Sigmoid colon (tissue), 7 donors: ENCODE results near the gene CNN2. TPM values are rescaled to one million over a fixed set of nuclear protein-coding genes. Genes with fewer than 3 reads are reported as not detected.
A peak's percentile ranks its signal among the peaks of the same experiment; 100 is the strongest.

Experiments
- DNase-seq: peaks from one replicate; pipeline ENCODE4 v3.0.0-alpha.2; 2019
- H3K27ac ChIP-seq, 4 donors: fragments of 200-600 bp; sonication (generic); one replicate each; pipeline ENCODE4 v1.5.1; 2016 to 2019; ENCODE audit warnings: mild to moderate bottlenecking in 1 of 4
- H3K27me3 ChIP-seq, 3 donors: fragments of 200-600 bp; sonication (generic); one replicate each; pipeline ENCODE4 v1.5.1; 2019; ENCODE audit warnings: mild to moderate bottlenecking in 1 of 3
- H3K36me3 ChIP-seq, 4 donors: fragments of 200-600 bp; sonication (generic); one replicate each; pipeline ENCODE4 v1.5.1; 2016 to 2019
- H3K4me1 ChIP-seq, 4 donors: fragments of 200-600 bp; sonication (generic); one replicate each; pipeline ENCODE4 v1.5.1; 2017 to 2019
- H3K4me3 ChIP-seq, 4 donors: fragments of 200-600 bp; sonication (generic); one replicate each; pipeline ENCODE4 v1.5.1; 2017 to 2019; ENCODE audit warnings: mild to moderate bottlenecking in 2 of 4, moderate library complexity in 1 of 4
- H3K9me3 ChIP-seq, 4 donors: fragments of 200-600 bp in 3 of 4; sonication (generic) in 3 of 4; one replicate each; pipeline versions ENCODE4 v1.5.1 to v1.6.1; 2013 to 2019
- EP300 ChIP-seq, 4 donors: sonication (generic); formaldehyde crosslinking; IDR thresholded peaks; one replicate each; pipeline ENCODE4 v1.6.1; 2017; ENCODE audit warnings: antibody characterized with exemption in 4 of 4
- POLR2A ChIP-seq, 2 donors: fragments of 450-650 bp; IDR thresholded peaks; one replicate each; pipeline ENCODE4 v1.6.1; 2016; ENCODE audit warnings: antibody characterized with exemption in 2 of 2, mild to moderate bottlenecking in 2 of 2, moderate library complexity in 2 of 2
- POLR2AphosphoS5 ChIP-seq, 4 donors: sonication (generic); formaldehyde crosslinking; IDR thresholded peaks; one replicate each; pipeline ENCODE4 v1.6.1; 2017; ENCODE audit warnings: antibody characterized with exemption in 4 of 4
- WGBS, 2 donors: extraction: QIAGEN DNeasy Blood & Tissue Kit; methylation state at CpG; one replicate each; pipeline ENCODE4 v1.1.7; 2013; 5-methylcytosine and 5-hydroxymethylcytosine counted together
- intact Hi-C: fragments of 100-400 bp; cut with DNase I; formaldehyde crosslinking; loops from one replicate; pipeline ENCODE4 v1.15.1; 2023
- polyA plus RNA-seq, 3 donors: library from polyadenylated mRNA; stranded (reverse); fragments of 200-250 nt; gene quantifications; one replicate each; pipeline ENCODE4 v1.2.3, GENCODE V29; 2013
- total RNA-seq, 4 donors: library from RNA; depleted of rRNA; stranded (reverse); fragments of >200 nt; gene quantifications; one replicate each; pipeline ENCODE4 v1.1.0, GENCODE V29; 2016
- TF ChIP-seq, protein P1 (sequence below), 4 experiments: fragments of 450-650 bp in 3 of 4; fragments of 200-600 bp in 1 of 4; IDR thresholded peaks; one replicate each; pipeline ENCODE4 v1.5.1; 2016 to 2019; ENCODE audit warnings: antibody characterized with exemption in 4 of 4, mild to moderate bottlenecking in 3 of 4, moderate library complexity in 2 of 4
- donor health status: healthy with polysubstance abuse.
- donor health status: Bipolar disorder and iron deficiency.
- donor health status: healthy.

CNN2 gene
- total and polyA plus RNA-seq, 7 donors, result 25.5 to 115 (median 48.0) TPM

- 83 to 91% methylated on average over 17 of the region's 17 CpGs for WGBS, 2 donors
- peaks cover 3 to 22% (median 11%) of the 10 kb centered on the region in 4 donors for H3K9me3 ChIP-seq
- H3K27ac ChIP-seq, result no peak overlapping the region
- no peak overlapping the region for H3K4me3 ChIP-seq
- peaks cover 0 to 34% (median 25%) of the 10 kb centered on the region in 4 donors for H3K4me1 ChIP-seq
- no peaks in the 10 kb centered on the region for H3K36me3 ChIP-seq
- peaks cover 23 to 41% (median 24%) of the 10 kb centered on the region in 3 donors for H3K27me3 ChIP-seq
- intact Hi-C loops, result no loop called here
- TF ChIP-seq EP300 (IDR thresholded peaks at IDR 0.05) (no peak), POLR2A (IDR thresholded peaks at IDR 0.05) (no peak), POLR2AphosphoS5 (IDR thresholded peaks at IDR 0.05) (no peak)
- TF ChIP-seq, protein P1, sequence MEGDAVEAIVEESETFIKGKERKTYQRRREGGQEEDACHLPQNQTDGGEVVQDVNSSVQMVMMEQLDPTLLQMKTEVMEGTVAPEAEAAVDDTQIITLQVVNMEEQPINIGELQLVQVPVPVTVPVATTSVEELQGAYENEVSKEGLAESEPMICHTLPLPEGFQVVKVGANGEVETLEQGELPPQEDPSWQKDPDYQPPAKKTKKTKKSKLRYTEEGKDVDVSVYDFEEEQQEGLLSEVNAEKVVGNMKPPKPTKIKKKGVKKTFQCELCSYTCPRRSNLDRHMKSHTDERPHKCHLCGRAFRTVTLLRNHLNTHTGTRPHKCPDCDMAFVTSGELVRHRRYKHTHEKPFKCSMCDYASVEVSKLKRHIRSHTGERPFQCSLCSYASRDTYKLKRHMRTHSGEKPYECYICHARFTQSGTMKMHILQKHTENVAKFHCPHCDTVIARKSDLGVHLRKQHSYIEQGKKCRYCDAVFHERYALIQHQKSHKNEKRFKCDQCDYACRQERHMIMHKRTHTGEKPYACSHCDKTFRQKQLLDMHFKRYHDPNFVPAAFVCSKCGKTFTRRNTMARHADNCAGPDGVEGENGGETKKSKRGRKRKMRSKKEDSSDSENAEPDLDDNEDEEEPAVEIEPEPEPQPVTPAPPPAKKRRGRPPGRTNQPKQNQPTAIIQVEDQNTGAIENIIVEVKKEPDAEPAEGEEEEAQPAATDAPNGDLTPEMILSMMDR (IDR thresholded peaks at IDR 0.05), result no peak
- DNase-seq, result no peak
These were observed 36.1 kb downstream of the CNN2 start for GRCh38 chr19:1062387-1063029.

GRCh38 chr19:1063030-1063908 lies 36.9 kb downstream of the CNN2 start:
- Histone ChIP-seq H3K36me3 (no peaks in the 10 kb centered on the region), H3K4me1 (peaks cover 0 to 36% (median 26%) of the 10 kb centered on the region in 4 donors), H3K27ac (no peak overlapping the region), H3K27me3 (peaks cover 27 to 49% (median 32%) of the 10 kb centered on the region in 3 donors), H3K4me3 (no peak overlapping the region), H3K9me3 (peaks cover 0 to 15% (median 4%) of the 10 kb centered on the region in 4 donors)
- 84 to 87% methylated on average over 37 of the region's 37 CpGs for WGBS, 2 donors
- no peak for DNase-seq
- intact Hi-C loops, result no loop called here
- TF ChIP-seq POLR2A (IDR thresholded peaks at IDR 0.05), result no peak
- no peak for TF ChIP-seq EP300 (IDR thresholded peaks at IDR 0.05)

DNA sequence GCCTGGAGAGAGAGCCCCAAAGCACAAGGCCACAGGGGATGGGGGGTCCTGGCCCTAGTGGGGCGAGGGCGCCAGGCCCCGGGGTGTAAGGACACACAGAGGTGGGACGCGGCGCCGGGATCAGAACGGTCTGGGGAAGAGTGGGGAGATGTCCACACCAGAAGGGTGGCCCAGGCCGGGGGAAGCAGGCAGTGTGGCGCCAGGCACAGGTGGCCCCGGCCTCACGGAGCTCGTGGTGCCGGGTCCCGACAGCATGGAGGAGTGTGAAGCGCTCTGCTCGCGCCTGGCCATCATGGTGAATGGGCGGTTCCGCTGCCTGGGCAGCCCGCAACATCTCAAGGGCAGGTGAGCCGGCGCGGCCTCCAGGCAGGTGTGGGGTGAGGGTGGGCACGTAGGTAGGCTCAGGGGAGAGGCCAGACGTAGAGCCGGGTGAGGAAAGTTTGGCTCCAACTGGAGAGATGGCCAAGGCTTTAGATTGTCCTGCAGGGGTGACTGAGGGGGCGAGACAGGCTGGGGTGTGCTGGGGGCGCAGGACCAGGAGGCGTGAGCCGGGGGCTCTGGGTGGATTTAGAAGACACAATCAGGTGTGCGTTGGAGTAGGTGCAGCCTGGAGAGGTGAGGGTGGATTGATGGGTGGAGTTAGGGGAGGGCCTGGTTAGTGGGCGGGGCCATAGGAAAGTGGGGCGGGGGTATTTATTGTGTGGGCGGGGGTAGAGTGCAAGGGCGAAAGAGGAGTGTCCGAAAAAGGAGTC lies 37.7 kb downstream of the CNN2 start:
- peaks cover 30 to 57% (median 40%) of the 10 kb centered on the region in 3 donors for H3K27me3 ChIP-seq

DNA sequence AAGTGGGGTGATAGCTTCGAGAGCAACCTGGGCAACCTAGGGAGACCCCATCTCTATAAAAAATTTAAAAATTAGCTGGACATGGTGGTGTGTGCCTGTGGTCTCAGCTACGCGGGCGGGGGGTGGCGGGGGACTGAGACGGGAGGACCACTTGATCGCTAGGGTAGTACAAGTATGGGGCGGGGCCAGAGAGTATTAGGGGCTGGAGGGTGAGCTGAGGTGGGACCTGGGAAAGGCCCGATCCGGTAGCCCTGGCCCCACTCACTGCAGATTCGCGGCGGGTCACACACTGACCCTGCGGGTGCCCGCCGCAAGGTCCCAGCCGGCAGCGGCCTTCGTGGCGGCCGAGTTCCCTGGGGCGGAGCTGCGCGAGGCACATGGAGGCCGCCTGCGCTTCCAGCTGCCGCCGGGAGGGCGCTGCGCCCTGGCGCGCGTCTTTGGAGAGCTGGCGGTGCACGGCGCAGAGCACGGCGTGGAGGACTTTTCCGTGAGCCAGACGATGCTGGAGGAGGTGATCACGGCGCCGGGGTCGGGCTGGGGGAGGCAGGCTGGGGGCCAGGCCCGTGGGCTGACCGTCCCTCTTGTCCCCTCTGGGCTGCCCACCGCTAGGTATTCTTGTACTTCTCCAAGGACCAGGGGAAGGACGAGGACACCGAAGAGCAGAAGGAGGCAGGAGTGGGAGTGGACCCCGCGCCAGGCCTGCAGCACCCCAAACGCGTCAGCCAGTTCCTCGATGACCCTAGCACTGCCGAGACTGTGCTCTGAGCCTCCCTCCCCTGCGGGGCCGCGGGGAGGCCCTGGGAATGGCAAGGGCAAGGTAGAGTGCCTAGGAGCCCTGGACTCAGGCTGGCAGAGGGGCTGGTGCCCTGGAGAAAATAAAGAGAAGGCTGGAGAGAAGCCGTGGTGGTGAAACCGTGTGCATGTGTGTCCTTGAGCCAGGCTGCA lies 38.5 kb downstream of the CNN2 start:
- no peaks in the 10 kb centered on the region for H3K36me3 ChIP-seq
- peaks cover 0 to 36% (median 26%) of the 10 kb centered on the region in 4 donors for H3K4me1 ChIP-seq
- TF ChIP-seq POLR2A (IDR thresholded peaks at IDR 0.05) (no peak), POLR2AphosphoS5 (IDR thresholded peaks at IDR 0.05) (no peak), EP300 (IDR thresholded peaks at IDR 0.05) (no peak)
- TF ChIP-seq, protein P1 (IDR thresholded peaks at IDR 0.05), result peak; percentile 23 to 78 (median 68)
- peaks cover 31 to 66% (median 49%) of the 10 kb centered on the region in 3 donors for H3K27me3 ChIP-seq
- 7 to 13% methylated on average over 60 of the region's 60 CpGs for WGBS, 2 donors
- no peaks in the 10 kb centered on the region for H3K9me3 ChIP-seq
- intact Hi-C loops, result no loop called here
- DNase-seq, result no peak
- H3K27ac ChIP-seq, result no peak overlapping the region
- no peak overlapping the region for H3K4me3 ChIP-seq

More for the DNA sequence above, 37.7 kb downstream of the CNN2 start:
- WGBS, 2 donors, result 77% methylated on average over 37 of the region's 37 CpGs
- Histone ChIP-seq H3K9me3 (peaks cover 0 to 6% (median 0%) of the 10 kb centered on the region in 4 donors), H3K36me3 (no peaks in the 10 kb centered on the region), H3K27ac (no peak overlapping the region), H3K4me1 (peaks cover 0 to 36% (median 26%) of the 10 kb centered on the region in 4 donors), H3K4me3 (no peak overlapping the region)
- intact Hi-C loops, result no loop called here
- no peak for DNase-seq
- TF ChIP-seq EP300 (IDR thresholded peaks at IDR 0.05) (no peak), POLR2A (IDR thresholded peaks at IDR 0.05) (no peak)
